Keratinocyte (primary cell): ENCODE results near the gene ZNF397. TPM values are rescaled to one million over a fixed set of nuclear protein-coding genes. Genes with fewer than 3 reads are reported as not detected.

Source experiments
- DNase-seq: peaks from one replicate; pipeline ENCODE4 v3.0.0-alpha.2; 2011; ENCODE audit warnings: low read depth, missing footprints, low spot score
- FAIRE-seq: peaks from 2 replicates; lab custom pipeline; 2011; peaks lifted over from hg19 to GRCh38; lab: Jason Lieb, UNC
- H2AFZ ChIP-seq: 2 replicates; pipeline ENCODE4 v1.6.0; 2012; ENCODE audit warnings: low read length, control low read depth, inconsistent platforms; ENCODE audit not compliant: control insufficient read depth
- H3K27ac ChIP-seq: 2 replicates; pipeline ENCODE4 v1.5.1; 2011; ENCODE audit warnings: low read length; ENCODE audit not compliant: control insufficient read depth, insufficient read depth
- H3K27me3 ChIP-seq: 3 replicates; pipeline ENCODE4 v1.6.0; 2011; ENCODE audit warnings: low read length; ENCODE audit not compliant: control insufficient read depth, insufficient read depth; ENCODE audit errors: extremely low read depth
- H3K36me3 ChIP-seq, 2 experiments: 2 replicates in 1 of 2; 3 replicates in 1 of 2; pipeline ENCODE4 v1.5.1; 2011; ENCODE audit warnings: low read length in 2 of 2, mild to moderate bottlenecking in 1 of 2; ENCODE audit not compliant: control insufficient read depth in 2 of 2, insufficient read depth in 2 of 2; ENCODE audit errors: extremely low read depth in 1 of 2
- H3K4me1 ChIP-seq: 3 replicates; pipeline ENCODE4 v1.5.1; 2011; ENCODE audit warnings: low read length; ENCODE audit not compliant: control insufficient read depth, insufficient read depth; ENCODE audit errors: extremely low read depth
- H3K4me2 ChIP-seq: 3 replicates; pipeline ENCODE4 v1.6.0; 2011; ENCODE audit warnings: low read depth, low read length; ENCODE audit not compliant: control insufficient read depth, insufficient read depth; ENCODE audit errors: extremely low read depth
- H3K4me3 ChIP-seq, 3 experiments: fragments of 200-600 bp in 1 of 3; sonication (generic) in 1 of 3; 2 replicates in 2 of 3; 3 replicates in 1 of 3; pipeline ENCODE4 v1.5.1; 2011 to 2016; ENCODE audit warnings: low read length in 3 of 3, mild to moderate bottlenecking in 3 of 3, control low read depth in 2 of 3, inconsistent platforms in 1 of 3, low read depth in 1 of 3, mixed read lengths in 1 of 3, mixed run types in 1 of 3, moderate library complexity in 1 of 3; ENCODE audit not compliant: control insufficient read depth in 2 of 3, insufficient read depth in 2 of 3; ENCODE audit errors: extremely low read depth in 1 of 3
- H3K79me2 ChIP-seq: 2 replicates; pipeline ENCODE4 v1.6.0; 2012; ENCODE audit warnings: low read length; ENCODE audit not compliant: control insufficient read depth, insufficient read depth
- H3K9ac ChIP-seq: 3 replicates; pipeline ENCODE4 v1.6.0; 2011; ENCODE audit warnings: low read length; ENCODE audit not compliant: control insufficient read depth, insufficient read depth; ENCODE audit errors: extremely low read depth
- H3K9me1 ChIP-seq: 3 replicates; pipeline ENCODE4 v1.6.0; 2011; ENCODE audit warnings: low read length; ENCODE audit not compliant: control insufficient read depth, insufficient read depth; ENCODE audit errors: extremely low read depth
- H3K9me3 ChIP-seq: 2 replicates; pipeline ENCODE4 v1.5.1; 2012; ENCODE audit warnings: low read depth, low read length; ENCODE audit not compliant: control insufficient read depth
- H4K20me1 ChIP-seq: 3 replicates; pipeline ENCODE4 v1.6.0; 2011; ENCODE audit warnings: low read length; ENCODE audit not compliant: control insufficient read depth, insufficient read depth; ENCODE audit errors: extremely low read depth
- CTCF ChIP-seq, 3 experiments: IDR thresholded peaks in 1 of 3; conservative IDR thresholded peaks in 1 of 3; optimal IDR thresholded peaks in 1 of 3; 2 replicates in 2 of 3; 3 replicates in 1 of 3; pipeline versions ENCODE3 to v1.5.1; 2011; ENCODE audit warnings: low read length in 3 of 3, mild to moderate bottlenecking in 3 of 3, moderate library complexity in 2 of 3, control low read depth in 1 of 3, inconsistent platforms in 1 of 3; ENCODE audit not compliant: insufficient read depth in 2 of 3; ENCODE audit errors: extremely low read depth in 1 of 3
- EZH2 ChIP-seq: IDR thresholded peaks from one replicate; pipeline ENCODE4 v1.6.1; 2012; ENCODE audit warnings: inconsistent platforms, mild to moderate bottlenecking, low read length, moderate library complexity
- dilution Hi-C: fragments of 300-500 bp; cut with MboI; formaldehyde crosslinking; loops from one replicate; pipeline ENCODE4 v1.7.0; 2020; ENCODE audit warnings: low sequenced_read_pairs; ENCODE audit not compliant: extremely low pct_ligation_motif_present
- polyA plus RNA-seq, 5 experiments: library from polyadenylated mRNA; depleted of rRNA in 3 of 5; stranded (reverse) in 3 of 5; stranded (forward) in 1 of 5; unstranded in 1 of 5; fragments of >200 nt; gene quantifications; 1 replicate in 1 of 5; 2 replicates in 3 of 5; 3 replicates in 1 of 5; pipeline versions ENCODE4 v1.2.1 to v1.2.3, GENCODE V29; 2011 to 2012; ENCODE audit warnings: missing spikeins in 2 of 5, low read depth in 1 of 5, low replicate concordance in 1 of 5

The ZNF397 gene
- polyA plus RNA-seq, 1 donor (not counting 4 experiments of a cell fraction or from before 2014, with no cell fraction given): 8.7 TPM

DNA sequence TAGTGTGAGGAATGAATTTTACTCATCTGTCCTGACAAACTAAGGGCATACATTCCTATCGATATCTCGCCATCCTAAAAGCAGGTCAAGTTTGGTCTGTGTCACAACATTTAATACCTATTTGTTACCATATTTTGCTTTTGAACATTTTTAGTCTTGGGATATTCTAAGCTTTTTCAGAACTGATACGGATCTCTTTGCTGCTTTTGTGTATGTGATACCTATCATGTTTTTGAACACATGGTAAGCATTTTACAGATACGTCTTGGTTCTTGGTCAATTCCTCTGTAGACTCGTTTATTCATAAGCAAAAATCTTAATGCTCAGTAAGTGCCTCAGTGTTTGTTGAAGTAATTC is 592 bp downstream of the ZNF397 start:
- Histone ChIP-seq H3K79me2 (peaks cover 7% of the 10 kb centered on the region), H3K27ac (peak overlapping the region; percentile 86), H3K27me3 (no peaks in the 10 kb centered on the region), H3K4me2 (peak overlapping the region; percentile 84), H3K4me1 (peaks cover 4% of the 10 kb centered on the region), H2AFZ (peak overlapping the region; percentile 62), H3K36me3 (peaks cover 27 to 40% of the 10 kb centered on the region in 2 experiments), H3K4me3 (peak overlapping the region; percentile 70 to 83 (median 71)), H3K9me3 (peaks cover 21% of the 10 kb centered on the region), H3K9me1 (no peaks in the 10 kb centered on the region), H4K20me1 (no peaks in the 10 kb centered on the region), H3K9ac (peak overlapping the region; percentile 83)
- TF ChIP-seq EZH2: no peak
- TF ChIP-seq CTCF (optimal IDR thresholded peaks at IDR 0.05 in 1 of 3, IDR thresholded peaks at IDR 0.05 in 1 of 3, conservative IDR thresholded peaks at IDR 0.05 in 1 of 3; ENCODE audit: extremely low read depth in 1 of 3, insufficient read depth in 2 of 3, low read length in 3 of 3): no peak
- FAIRE-seq (peak; percentile 74), DNase-seq (no peak)
- dilution Hi-C loops: no loop called here

- Histone ChIP-seq H3K9me3 (peaks cover 25% of the 10 kb centered on the region), H3K4me3 (no peak overlapping the region), H3K27me3 (no peaks in the 10 kb centered on the region), H4K20me1 (no peaks in the 10 kb centered on the region), H3K9me1 (no peaks in the 10 kb centered on the region), H3K79me2 (peaks cover 7% of the 10 kb centered on the region), H2AFZ (no peak overlapping the region), H3K9ac (no peak overlapping the region), H3K27ac (no peak overlapping the region), H3K4me1 (peaks cover 4% of the 10 kb centered on the region), H3K36me3 (peaks cover 34 to 45% of the 10 kb centered on the region in 2 experiments), H3K4me2 (no peak overlapping the region)
- no peak for TF ChIP-seq EZH2
- TF ChIP-seq CTCF (optimal IDR thresholded peaks at IDR 0.05 in 1 of 3, IDR thresholded peaks at IDR 0.05 in 1 of 3, conservative IDR thresholded peaks at IDR 0.05 in 1 of 3; ENCODE audit: extremely low read depth in 1 of 3, insufficient read depth in 2 of 3, low read length in 3 of 3): no peak
- FAIRE-seq (no peak), DNase-seq (no peak)
- dilution Hi-C loops: no loop called here
Measured at GRCh38 chr18:35242426-35242825, 1.6 kb downstream of the ZNF397 start.
